GM21717 (cell line): ENCODE results near the gene MAPK8IP2.

Experiments
- ATAC-seq: cut with Tn5 transposase; IDR thresholded peaks from one replicate; pipeline ENCODE4 v1.9.1; 2021; ENCODE audit warnings: mild to moderate bottlenecking, moderate library complexity; ENCODE audit not compliant: unreplicated experiment

The MAPK8IP2 gene

GRCh38 chr22:50600538-50600937, at the start of gene MAPK8IP2:
MAPK8IP2 (plus strand) TSS chr22:50600793; CDS start chr22:50600819, 26 bp downstream.
- no peak for ATAC-seq

- ATAC-seq, result no peak
Observed at GRCh38 chr22:50551160-50551752, 49.3 kb upstream of the MAPK8IP2 start.

- ATAC-seq, result no peak
Observed at GRCh38 chr22:50553310-50553709, 47.3 kb upstream of the MAPK8IP2 start.

GRCh38 chr22:50556703-50557102, 43.9 kb upstream of the MAPK8IP2 start:
- no peak for ATAC-seq

GRCh38 chr22:50560034-50560433, 40.6 kb upstream of the MAPK8IP2 start:
- ATAC-seq, result no peak

- ATAC-seq, result no peak
Observed at GRCh38 chr22:50561401-50562358, 38.9 kb upstream of the MAPK8IP2 start.

GRCh38 chr22:50562523-50563412, 37.8 kb upstream of the MAPK8IP2 start, which contains the start of gene SYCE3:
SYCE3 (minus strand) TSS chr22:50562919; CDS start chr22:50556405, 6,514 bp downstream.
- peak; percentile 86 for ATAC-seq

- ATAC-seq, result no peak
Observed at GRCh38 chr22:50563413-50564160, 37.0 kb upstream of the MAPK8IP2 start.

- no peak for ATAC-seq
Observed at GRCh38 chr22:50564289-50564688, 36.3 kb upstream of the MAPK8IP2 start.

GRCh38 chr22:50567721-50568252, 32.8 kb upstream of the MAPK8IP2 start:
- ATAC-seq, result no peak

- no peak for ATAC-seq
Observed at GRCh38 chr22:50568626-50569025, 32.0 kb upstream of the MAPK8IP2 start.

- ATAC-seq, result no peak
Observed at GRCh38 chr22:50569041-50569459, 31.5 kb upstream of the MAPK8IP2 start.

GRCh38 chr22:50569896-50570535, 30.6 kb upstream of the MAPK8IP2 start:
- ATAC-seq, result no peak

GRCh38 chr22:50570861-50571260, 29.7 kb upstream of the MAPK8IP2 start:
- no peak for ATAC-seq

GRCh38 chr22:50571264-50572175, 29.1 kb upstream of the MAPK8IP2 start:
- ATAC-seq, result no peak

- no peak for ATAC-seq
Observed at GRCh38 chr22:50572965-50573364, 27.6 kb upstream of the MAPK8IP2 start.

- ATAC-seq, result no peak
Observed at GRCh38 chr22:50573491-50574382, 26.9 kb upstream of the MAPK8IP2 start.
